Trophoblast cell (in vitro differentiated cells and primary cell): ENCODE data around the gene UBE2Z.

Experiments used
- DNase-seq, 2 donors: peaks; one replicate each; pipeline ENCODE4 v3.0.0-alpha.2; 2016
- H2AFZ ChIP-seq: 2 replicates; pipeline ENCODE4 v1.6.1; 2013; ENCODE audit warnings: low read length, moderate library complexity, mild to moderate bottlenecking; ENCODE audit not compliant: insufficient read depth, poor library complexity
- H2AK5ac ChIP-seq: 2 replicates; pipeline ENCODE4 v1.6.1; 2013; ENCODE audit warnings: mild to moderate bottlenecking, low read length
- H2BK120ac ChIP-seq: 2 replicates; pipeline ENCODE4 v1.6.1; 2013; ENCODE audit warnings: low read length, mild to moderate bottlenecking, moderate library complexity; ENCODE audit not compliant: insufficient read depth, poor library complexity
- H2BK12ac ChIP-seq: 2 replicates; pipeline ENCODE4 v1.6.1; 2013; ENCODE audit warnings: mild to moderate bottlenecking, low read length, moderate library complexity
- H2BK5ac ChIP-seq: 2 replicates; pipeline ENCODE4 v1.6.1; 2013; ENCODE audit warnings: low read length, low read depth, moderate library complexity, mild to moderate bottlenecking; ENCODE audit not compliant: poor library complexity
- H3K14ac ChIP-seq: 2 replicates; pipeline ENCODE4 v1.6.1; 2013; ENCODE audit warnings: mild to moderate bottlenecking, low read length
- H3K18ac ChIP-seq: 2 replicates; pipeline ENCODE4 v1.6.1; 2013; ENCODE audit warnings: mild to moderate bottlenecking, low read length
- H3K23ac ChIP-seq: 2 replicates; pipeline ENCODE4 v1.6.1; 2013; ENCODE audit warnings: low read length
- H3K27ac ChIP-seq: 2 replicates; pipeline ENCODE4 v1.5.1; 2013; ENCODE audit warnings: low read depth, mild to moderate bottlenecking, inconsistent platforms, low read length, moderate library complexity
- H3K27me3 ChIP-seq: 2 replicates; pipeline ENCODE4 v1.6.1; 2013; ENCODE audit warnings: inconsistent platforms, mild to moderate bottlenecking, low read length, moderate library complexity; ENCODE audit not compliant: insufficient read depth
- H3K36me3 ChIP-seq, 2 experiments: 1 replicate in 1 of 2; 2 replicates in 1 of 2; pipeline ENCODE4 v1.6.1; 2013; ENCODE audit warnings: low read length in 2 of 2, mild to moderate bottlenecking in 2 of 2, moderate library complexity in 1 of 2; ENCODE audit not compliant: insufficient read depth in 2 of 2, control insufficient read depth in 1 of 2
- H3K4ac ChIP-seq: 2 replicates; pipeline ENCODE4 v1.6.1; 2013; ENCODE audit warnings: low read depth, mild to moderate bottlenecking, low read length, moderate library complexity
- H3K4me1 ChIP-seq, 2 experiments: 1 replicate in 1 of 2; 2 replicates in 1 of 2; pipeline ENCODE4 v1.6.1; 2013; ENCODE audit warnings: low read length in 2 of 2, mild to moderate bottlenecking in 2 of 2, moderate library complexity in 1 of 2; ENCODE audit not compliant: insufficient read depth in 2 of 2, control insufficient read depth in 1 of 2
- H3K4me2 ChIP-seq: 2 replicates; pipeline ENCODE4 v1.6.1; 2013; ENCODE audit warnings: inconsistent platforms, mild to moderate bottlenecking, low read length, moderate library complexity
- H3K4me3 ChIP-seq: 2 replicates; pipeline ENCODE4 v1.5.1; 2013; ENCODE audit warnings: mild to moderate bottlenecking, low read depth, low read length, inconsistent platforms
- H3K79me1 ChIP-seq: one replicate; pipeline ENCODE4 v1.6.1; 2013; ENCODE audit warnings: low read length
- H3K79me2 ChIP-seq: 2 replicates; pipeline ENCODE4 v1.6.1; 2013; ENCODE audit warnings: low read length, mild to moderate bottlenecking; ENCODE audit not compliant: control insufficient read depth, insufficient read depth, poor library complexity
- H3K9ac ChIP-seq: 2 replicates; pipeline ENCODE4 v1.6.1; 2013; ENCODE audit warnings: mild to moderate bottlenecking, low read length
- H3K9me3 ChIP-seq: 2 replicates; pipeline ENCODE4 v1.6.1; 2013; ENCODE audit warnings: low read depth, mild to moderate bottlenecking, control low read depth, inconsistent platforms, low read length; ENCODE audit not compliant: insufficient read depth
- H4K12ac ChIP-seq: 2 replicates; pipeline ENCODE4 v1.6.1; 2013; ENCODE audit warnings: low read depth, mild to moderate bottlenecking, low read length, moderate library complexity
- H4K8ac ChIP-seq: 2 replicates; pipeline ENCODE4 v1.6.1; 2013; ENCODE audit warnings: low read depth, mild to moderate bottlenecking, low read length, moderate library complexity
- H4K91ac ChIP-seq: one replicate; pipeline ENCODE4 v1.6.1; 2013; ENCODE audit warnings: low read depth, mild to moderate bottlenecking, low read length, moderate library complexity
- WGBS: extraction: QIAGEN DNeasy Blood & Tissue Kit; methylation state at CpG from one replicate; pipeline ENCODE4 v1.1.7; 2013; ENCODE audit warnings: missing lambda C conversion rate; ENCODE audit not compliant: insufficient read length, insufficient coverage; ENCODE audit errors: extremely low coverage; 5-methylcytosine and 5-hydroxymethylcytosine counted together

UBE2Z gene

GRCh38 chr17:48905987-48906515, 2.2 kb upstream of the UBE2Z start:
- Histone ChIP-seq H2AFZ (no peak overlapping the region), H3K79me2 (peaks cover 19% of the 10 kb centered on the region), H3K9ac (no peak overlapping the region), H3K14ac (no peak overlapping the region), H3K18ac (no peak overlapping the region), H4K91ac (no peak overlapping the region), H3K23ac (no peak overlapping the region), H2AK5ac (no peak overlapping the region), H4K8ac (no peak overlapping the region), H3K4me2 (no peak overlapping the region), H3K4ac (no peak overlapping the region), H3K27ac (no peak overlapping the region), H3K36me3 (peaks cover 0 to 7% of the 10 kb centered on the region in 2 experiments), H2BK120ac (no peak overlapping the region), H3K4me3 (no peak overlapping the region), H3K79me1 (peaks cover 11% of the 10 kb centered on the region), H3K4me1 (peaks cover 3 to 14% of the 10 kb centered on the region in 2 experiments), H3K9me3 (no peaks in the 10 kb centered on the region), H3K27me3 (no peaks in the 10 kb centered on the region), H2BK12ac (no peak overlapping the region), H4K12ac (no peak overlapping the region), H2BK5ac (no peak overlapping the region)
- WGBS = no CpG with 5 or more reads among the region's 9 CpGs
- DNase-seq = no peak

- H3K4ac ChIP-seq = peak overlapping the region; percentile 72
- peaks cover 4 to 13% of the 10 kb centered on the region in 2 experiments for H3K36me3 ChIP-seq
- peaks cover 11% of the 10 kb centered on the region for H3K79me1 ChIP-seq
- H4K91ac ChIP-seq = peak overlapping the region; percentile 11
- peak overlapping the region; percentile 72 for H2BK120ac ChIP-seq
- peak overlapping the region; percentile 91 for H3K9ac ChIP-seq
- peak overlapping the region; percentile 85 for H4K12ac ChIP-seq
- H3K4me2 ChIP-seq = peak overlapping the region; percentile 97
- H3K4me3 ChIP-seq = peak overlapping the region; percentile 93
- H2AK5ac ChIP-seq = no peak overlapping the region
- no peak overlapping the region for H3K23ac ChIP-seq
- H3K27me3 ChIP-seq = no peaks in the 10 kb centered on the region
- H4K8ac ChIP-seq = peak overlapping the region; percentile 92
- no peak overlapping the region for H2BK12ac ChIP-seq
- peak overlapping the region; percentile 28 for H3K27ac ChIP-seq
- H3K4me1 ChIP-seq = peaks cover 3 to 14% of the 10 kb centered on the region in 2 experiments
- H3K79me2 ChIP-seq = peaks cover 21% of the 10 kb centered on the region
- peak overlapping the region; percentile 87 for H2AFZ ChIP-seq
- no CpG with 5 or more reads among the region's 2 CpGs for WGBS
- peak overlapping the region; percentile 60 for H3K18ac ChIP-seq
- no peaks in the 10 kb centered on the region for H3K9me3 ChIP-seq
- peak overlapping the region; percentile 80 for H3K14ac ChIP-seq
- DNase-seq = no peak
- peak overlapping the region; percentile 22 for H2BK5ac ChIP-seq
Observed at GRCh38 chr17:48907713-48908046, 527 bp upstream of the UBE2Z start.

- no CpG with 5 or more reads among the region's 36 CpGs for WGBS
- peak overlapping the region; percentile 98 for H4K91ac ChIP-seq
- peak overlapping the region; percentile 93 for H3K4me3 ChIP-seq
- H3K4me2 ChIP-seq = peak overlapping the region; percentile 81
- peak overlapping the region; percentile 15 for H2BK120ac ChIP-seq
- H3K27ac ChIP-seq = peak overlapping the region; percentile 96
- peak overlapping the region; percentile 100 for H3K4ac ChIP-seq
- peak overlapping the region; percentile 97 for H2AK5ac ChIP-seq
- peak overlapping the region; percentile 96 for H4K12ac ChIP-seq
- no peaks in the 10 kb centered on the region for H3K9me3 ChIP-seq
- peaks cover 24% of the 10 kb centered on the region for H3K79me2 ChIP-seq
- peak overlapping the region; percentile 98 for H2BK5ac ChIP-seq
- no peaks in the 10 kb centered on the region for H3K27me3 ChIP-seq
- peaks cover 3 to 14% of the 10 kb centered on the region in 2 experiments for H3K4me1 ChIP-seq
- peaks cover 11% of the 10 kb centered on the region for H3K79me1 ChIP-seq
- peaks cover 6 to 25% of the 10 kb centered on the region in 2 experiments for H3K36me3 ChIP-seq
- peak; percentile 27 to 53 for DNase-seq
- H3K18ac ChIP-seq = peak overlapping the region; percentile 96
- no peak overlapping the region for H2BK12ac ChIP-seq
- H4K8ac ChIP-seq = peak overlapping the region; percentile 94
- H3K23ac ChIP-seq = no peak overlapping the region
- H3K14ac ChIP-seq = peak overlapping the region; percentile 86
- peak overlapping the region; percentile 93 for H3K9ac ChIP-seq
- peak overlapping the region; percentile 50 for H2AFZ ChIP-seq
Observed at GRCh38 chr17:48908853-48909394, 717 bp downstream of the UBE2Z start.

GRCh38 chr17:48909783-48910182, 1.6 kb downstream of the UBE2Z start:
- Histone ChIP-seq H2AK5ac (no peak overlapping the region), H2BK12ac (no peak overlapping the region), H3K79me2 (peaks cover 24% of the 10 kb centered on the region), H3K4me1 (peaks cover 3 to 14% of the 10 kb centered on the region in 2 experiments), H3K14ac (no peak overlapping the region), H2BK5ac (no peak overlapping the region), H3K4me3 (no peak overlapping the region), H2AFZ (no peak overlapping the region), H4K8ac (peak overlapping the region; percentile 39), H4K91ac (no peak overlapping the region), H3K23ac (no peak overlapping the region), H3K36me3 (peaks cover 6 to 27% of the 10 kb centered on the region in 2 experiments), H3K4me2 (peak overlapping the region; percentile 81), H3K18ac (no peak overlapping the region), H3K79me1 (peaks cover 11% of the 10 kb centered on the region), H4K12ac (no peak overlapping the region), H2BK120ac (no peak overlapping the region), H3K9me3 (no peaks in the 10 kb centered on the region), H3K27ac (no peak overlapping the region), H3K9ac (no peak overlapping the region), H3K4ac (peak overlapping the region; percentile 93), H3K27me3 (no peaks in the 10 kb centered on the region)
- WGBS = no CpG with 5 or more reads among the region's 4 CpGs
- DNase-seq = no peak
